ACHN (cell line): ENCODE data around the gene CNOT11.

Source experiments
- DNase-seq: peaks from one replicate; pipeline ENCODE4 v3.0.0-alpha.2; 2015
- in situ Hi-C: cut with HindIII; loops from 2 replicates; pipeline ENCODE4 v1.10.0; 2017; ENCODE audit warnings: low sequenced_read_pairs, low pct_ligation_motif_present, low pct_unique_long_range_greater_than_20kb

Gene CNOT11

GRCh38 chr2:101267671-101268656 is 15.3 kb downstream of the CNOT11 start:
- DNase-seq = peak; percentile 77

DNA sequence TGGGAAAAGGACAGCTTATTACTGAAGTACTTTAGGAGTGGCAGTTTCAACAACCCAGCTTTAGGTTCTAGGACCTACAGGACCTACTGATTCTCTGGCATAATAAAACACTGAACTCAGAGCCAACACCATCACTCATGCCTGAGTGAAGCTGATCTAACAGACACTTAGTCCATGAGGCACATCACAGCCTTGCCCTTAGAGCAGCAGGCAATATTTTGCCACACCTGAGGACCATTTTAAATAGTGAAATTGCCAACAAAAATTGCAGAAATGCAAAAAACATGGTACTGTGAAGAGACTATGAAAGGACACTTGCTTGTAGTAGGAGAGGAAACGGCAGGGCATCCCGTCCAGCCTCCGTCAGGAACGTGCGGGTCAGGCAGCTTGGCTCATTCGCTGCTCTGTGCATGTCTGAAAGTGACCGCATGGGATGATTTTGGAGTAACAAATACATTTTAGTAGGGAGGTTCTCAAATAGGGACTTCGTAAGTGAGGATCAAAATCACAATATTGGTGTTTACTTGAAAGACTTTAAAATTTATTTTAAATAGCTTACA is 18.1 kb downstream of the CNOT11 start:
- no peak for DNase-seq
- in situ Hi-C loops = no loop called here

More at GRCh38 chr2:101267671-101268656, 15.3 kb downstream of the CNOT11 start:
- in situ Hi-C loops = no loop called here

GRCh38 chr2:101272045-101272784 is 19.5 kb downstream of the CNOT11 start:
- in situ Hi-C loops = no loop called here
- no peak for DNase-seq

- in situ Hi-C loops = no loop called here
- DNase-seq = no peak
These were observed 20.4 kb downstream of the CNOT11 start for GRCh38 chr2:101273056-101273455.

DNA sequence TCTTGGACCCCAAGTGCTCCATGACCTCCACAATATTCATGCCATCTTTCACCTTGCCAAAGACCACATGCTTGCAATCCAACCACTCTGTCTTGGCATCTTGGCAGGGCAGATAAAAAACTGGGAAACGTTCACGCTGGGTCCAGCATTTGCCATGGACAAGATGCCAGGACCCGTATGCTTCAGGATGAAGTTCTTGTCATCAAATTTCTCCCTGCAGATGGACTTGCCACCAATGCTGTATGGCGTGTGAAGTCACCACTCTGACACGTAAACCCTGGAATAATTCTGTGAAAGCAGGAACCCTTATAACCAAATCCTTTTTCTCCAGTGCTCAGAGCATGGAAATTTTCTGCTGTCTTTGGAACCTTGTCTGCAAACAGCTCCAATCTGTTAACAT is 21.5 kb downstream of the CNOT11 start:
- in situ Hi-C loops = no loop called here
- no peak for DNase-seq

DNA sequence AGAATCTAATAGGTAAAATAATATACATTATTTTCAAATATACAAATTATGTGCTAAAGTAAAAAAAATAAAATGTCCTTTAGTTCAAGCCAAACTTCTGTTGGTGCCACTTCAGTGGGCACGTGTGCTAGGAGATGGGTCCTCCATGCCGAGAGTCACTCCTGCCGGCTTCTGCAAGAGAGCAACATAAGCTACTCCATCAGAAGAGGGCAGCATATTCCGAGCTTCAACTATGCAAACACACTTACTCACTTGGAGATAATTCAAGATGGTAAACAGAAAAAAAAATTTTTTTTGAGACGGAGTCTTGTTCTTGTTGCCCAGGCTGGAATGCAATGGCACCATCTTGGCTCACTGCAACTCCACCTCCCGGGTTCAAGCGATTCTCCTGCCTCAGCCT is 24.4 kb downstream of the CNOT11 start:
- in situ Hi-C loops = no loop called here
- DNase-seq = no peak

GRCh38 chr2:101278925-101279324 is 26.2 kb downstream of the CNOT11 start:
- in situ Hi-C loops = no loop called here
- no peak for DNase-seq

- DNase-seq = no peak
- in situ Hi-C loops = no loop called here
These were observed 28.8 kb downstream of the CNOT11 start for GRCh38 chr2:101281482-101281881.

DNA sequence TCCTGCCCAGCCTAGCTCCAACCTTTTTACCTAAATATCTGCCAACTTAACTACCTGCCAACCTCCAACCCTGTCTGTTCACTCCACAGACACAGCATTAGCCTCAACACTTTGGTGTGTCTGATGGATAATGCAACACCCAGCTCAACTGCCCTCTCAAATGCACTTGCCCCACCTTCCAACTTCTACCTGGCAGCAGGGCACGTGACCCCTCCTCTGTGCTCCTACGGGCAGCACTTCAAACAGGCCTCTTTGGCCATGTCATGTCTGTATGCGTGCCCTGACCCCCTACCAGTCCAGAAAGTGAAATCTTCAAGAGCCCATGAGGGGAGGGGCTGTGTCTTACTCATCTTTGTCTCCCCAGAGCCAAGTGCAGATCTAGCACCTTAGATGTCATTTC is 30.3 kb downstream of the CNOT11 start:
- in situ Hi-C loops = no loop called here
- DNase-seq = no peak

DNA sequence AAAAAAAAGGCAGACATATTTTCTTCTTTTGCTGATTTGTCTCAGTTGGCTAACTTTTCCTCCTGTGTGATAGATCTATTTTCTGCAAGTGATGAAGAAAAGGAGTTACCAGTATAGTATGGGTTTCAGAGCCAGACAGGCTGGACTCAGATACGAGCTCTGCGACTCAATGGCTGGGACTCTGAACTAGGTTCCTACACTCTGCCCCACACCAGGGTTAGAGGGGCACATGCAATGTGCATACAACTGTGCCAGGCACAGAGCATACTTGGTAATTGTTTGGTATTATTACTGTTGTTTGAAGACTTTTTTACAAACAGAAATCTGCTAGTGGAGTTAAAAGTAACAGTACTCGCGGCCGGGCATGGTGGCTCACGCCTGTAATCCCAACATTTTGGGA is 34.0 kb downstream of the CNOT11 start:
- DNase-seq = no peak
- in situ Hi-C loops = no loop called here

- in situ Hi-C loops = no loop called here
- DNase-seq = no peak
These were observed 34.6 kb downstream of the CNOT11 start for GRCh38 chr2:101287303-101287702.

DNA sequence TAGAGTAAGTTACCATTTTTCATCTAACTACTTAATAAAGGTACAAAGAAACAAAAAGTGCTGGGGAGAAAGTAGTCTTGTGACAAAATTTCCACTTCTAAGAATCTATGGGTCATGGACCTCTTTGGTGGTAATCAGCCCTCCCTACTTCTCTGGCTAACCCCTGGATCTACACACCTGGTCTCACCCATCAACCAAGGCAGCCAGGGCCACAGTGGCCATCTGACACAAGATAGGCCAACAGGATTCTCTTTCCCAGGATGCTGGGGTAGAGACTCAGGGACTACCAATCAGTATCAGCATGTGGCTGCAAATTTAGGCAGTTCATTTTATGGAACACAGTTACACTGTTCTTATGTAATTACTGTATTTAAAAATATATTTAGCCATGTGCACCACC is 38.0 kb downstream of the CNOT11 start:
- in situ Hi-C loops = no loop called here
- DNase-seq = no peak

DNA sequence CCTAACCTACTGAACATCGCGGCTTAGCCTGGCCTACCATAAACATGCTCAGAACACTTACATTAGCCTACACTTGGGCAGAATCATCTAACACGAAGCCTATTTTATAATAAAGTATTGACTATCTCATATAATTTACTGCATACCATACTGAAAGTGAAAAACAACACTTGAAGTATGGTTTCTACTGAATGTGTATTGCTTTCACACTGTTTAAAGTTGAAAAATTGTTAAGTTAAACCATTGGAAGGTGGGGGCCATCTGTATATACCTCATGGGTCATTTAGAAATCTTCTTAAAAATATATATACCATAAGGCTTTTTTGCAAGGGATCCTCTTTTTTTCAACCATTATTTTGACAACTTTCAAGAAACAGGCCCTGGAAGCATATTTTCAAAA is 39.3 kb downstream of the CNOT11 start:
- in situ Hi-C loops = no loop called here

DNA sequence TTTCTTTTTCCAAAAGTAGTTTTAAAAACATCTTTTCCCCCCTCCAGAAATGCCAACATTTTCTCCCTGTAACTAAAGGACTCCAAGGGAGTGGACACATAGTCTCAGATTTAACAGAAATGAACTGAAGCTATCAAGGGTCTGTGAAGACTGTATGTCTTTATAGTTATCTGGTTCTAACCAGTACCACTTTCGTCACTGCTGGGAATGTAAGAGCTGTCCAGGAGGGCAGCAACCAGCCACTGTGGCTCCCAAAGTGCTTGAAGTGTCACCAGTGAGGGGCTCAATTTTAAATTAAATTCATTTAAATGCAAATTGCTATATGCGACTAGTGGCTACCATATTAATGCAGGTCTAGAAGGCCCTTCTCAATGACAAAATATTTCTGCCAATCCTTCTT is 40.9 kb downstream of the CNOT11 start:
- in situ Hi-C loops = no loop called here
- DNase-seq = no peak

More for the DNA sequence above, 39.3 kb downstream of the CNOT11 start:
- no peak for DNase-seq

DNA sequence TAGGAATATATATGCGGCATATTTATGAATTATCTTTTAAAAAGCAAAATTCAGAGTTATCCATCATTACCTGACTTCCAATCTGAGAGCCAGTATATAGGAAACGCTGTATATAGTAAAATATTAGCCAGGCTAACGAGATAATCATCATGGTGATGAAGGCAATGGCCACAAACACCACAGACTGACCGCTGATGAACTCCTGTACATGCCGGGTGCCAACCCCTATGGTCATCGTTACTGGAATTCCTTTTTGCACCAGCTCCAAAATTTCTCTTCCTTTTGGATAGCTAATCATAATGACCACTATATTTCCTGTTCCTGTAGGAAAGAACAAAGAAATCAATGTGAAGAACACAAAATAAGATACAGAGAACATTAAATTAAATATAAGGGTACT is 42.2 kb downstream of the CNOT11 start:
- no peak for DNase-seq
- in situ Hi-C loops = no loop called here

DNA sequence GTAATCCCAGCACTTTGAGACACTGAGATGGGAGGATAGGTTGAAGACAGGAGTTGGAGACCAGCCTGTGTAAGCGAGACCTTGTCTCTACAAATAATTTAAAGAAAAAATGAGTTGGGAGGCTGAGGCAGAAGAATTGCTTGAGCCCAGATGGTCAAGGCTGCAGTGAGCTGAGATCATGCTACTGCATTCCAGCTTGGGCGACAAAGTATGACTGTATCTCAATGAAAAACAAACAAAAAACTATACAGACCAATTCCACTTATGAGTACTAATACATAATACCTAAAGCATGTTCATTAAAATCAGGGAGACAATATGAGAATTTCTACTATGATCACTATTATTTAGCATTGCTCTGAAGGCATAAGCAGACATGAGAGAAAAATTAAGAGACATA is 43.2 kb downstream of the CNOT11 start:
- DNase-seq = no peak
- in situ Hi-C loops = no loop called here

- DNase-seq = no peak
- in situ Hi-C loops = no loop called here
These were observed 43.7 kb downstream of the CNOT11 start for GRCh38 chr2:101296371-101296770.

- DNase-seq = no peak
- in situ Hi-C loops = no loop called here
These were observed 44.7 kb downstream of the CNOT11 start for GRCh38 chr2:101297383-101297782.

GRCh38 chr2:101299604-101300003 is 46.9 kb downstream of the CNOT11 start:
- in situ Hi-C loops = no loop called here

More at GRCh38 chr2:101299604-101300003, 46.9 kb downstream of the CNOT11 start:
- no peak for DNase-seq
